Breast epithelium (tissue), 3 donors: ENCODE measurements around the gene SMURF1.

Experiments
- POLR2A ChIP-seq: fragments of 450-650 bp; IDR thresholded peaks from one replicate; pipeline ENCODE4 v1.6.1; 2016; ENCODE audit warnings: antibody characterized with exemption, mild to moderate bottlenecking, moderate library complexity
- TF ChIP-seq, protein P1 (sequence below), 3 donors: fragments of 450-650 bp; IDR thresholded peaks; one replicate each; pipeline ENCODE4 v1.5.1; 2016 to 2017; ENCODE audit warnings: antibody characterized with exemption in 3 of 3, mild to moderate bottlenecking in 3 of 3, moderate library complexity in 3 of 3

DNA sequence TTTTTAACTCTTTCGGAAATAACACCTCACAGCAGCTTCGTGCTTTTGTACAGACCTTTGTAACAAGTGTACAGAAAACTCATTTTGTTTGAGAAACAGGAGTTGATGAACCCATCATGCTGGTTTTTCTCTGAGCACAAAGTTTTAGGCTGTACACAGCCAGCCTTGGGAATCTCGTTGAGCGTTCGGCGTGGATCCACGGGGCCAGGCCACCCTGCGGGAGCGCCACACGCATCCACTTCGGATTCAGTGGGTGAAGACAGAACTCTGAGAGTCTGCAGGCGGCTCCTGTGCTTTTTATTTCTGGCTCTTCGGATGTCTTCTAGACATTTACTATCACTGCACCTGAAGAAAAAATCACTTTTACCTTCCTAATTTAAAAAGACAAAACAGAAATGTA, 131.2 kb downstream of the SMURF1 start:
- TF ChIP-seq, protein P1, sequence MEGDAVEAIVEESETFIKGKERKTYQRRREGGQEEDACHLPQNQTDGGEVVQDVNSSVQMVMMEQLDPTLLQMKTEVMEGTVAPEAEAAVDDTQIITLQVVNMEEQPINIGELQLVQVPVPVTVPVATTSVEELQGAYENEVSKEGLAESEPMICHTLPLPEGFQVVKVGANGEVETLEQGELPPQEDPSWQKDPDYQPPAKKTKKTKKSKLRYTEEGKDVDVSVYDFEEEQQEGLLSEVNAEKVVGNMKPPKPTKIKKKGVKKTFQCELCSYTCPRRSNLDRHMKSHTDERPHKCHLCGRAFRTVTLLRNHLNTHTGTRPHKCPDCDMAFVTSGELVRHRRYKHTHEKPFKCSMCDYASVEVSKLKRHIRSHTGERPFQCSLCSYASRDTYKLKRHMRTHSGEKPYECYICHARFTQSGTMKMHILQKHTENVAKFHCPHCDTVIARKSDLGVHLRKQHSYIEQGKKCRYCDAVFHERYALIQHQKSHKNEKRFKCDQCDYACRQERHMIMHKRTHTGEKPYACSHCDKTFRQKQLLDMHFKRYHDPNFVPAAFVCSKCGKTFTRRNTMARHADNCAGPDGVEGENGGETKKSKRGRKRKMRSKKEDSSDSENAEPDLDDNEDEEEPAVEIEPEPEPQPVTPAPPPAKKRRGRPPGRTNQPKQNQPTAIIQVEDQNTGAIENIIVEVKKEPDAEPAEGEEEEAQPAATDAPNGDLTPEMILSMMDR (IDR thresholded peaks at IDR 0.05): no peak
- TF ChIP-seq POLR2A: no peak
